ENCODE results near the gene WSCD2.

WSCD2 gene

DNA sequence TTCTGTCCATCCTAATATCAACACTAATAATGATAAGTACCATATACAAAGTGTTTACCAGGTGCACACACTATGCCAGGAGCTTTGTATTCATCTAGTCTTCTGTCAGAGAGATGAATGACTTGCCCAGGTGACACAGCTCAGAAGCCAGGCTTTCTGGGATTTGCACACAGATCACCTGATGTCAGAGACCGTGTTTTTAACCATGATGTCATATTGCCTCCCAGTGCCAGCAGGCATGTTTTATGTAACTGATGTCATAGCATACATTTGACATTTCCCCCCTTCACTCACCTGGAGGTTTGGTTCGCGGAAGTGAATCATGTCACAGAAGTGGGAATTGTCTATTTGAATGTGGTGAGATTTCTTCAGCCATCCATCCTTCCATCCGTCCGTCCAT lies 5.7 kb downstream of the WSCD2 start:
- TF ChIP-seq, protein P1, sequence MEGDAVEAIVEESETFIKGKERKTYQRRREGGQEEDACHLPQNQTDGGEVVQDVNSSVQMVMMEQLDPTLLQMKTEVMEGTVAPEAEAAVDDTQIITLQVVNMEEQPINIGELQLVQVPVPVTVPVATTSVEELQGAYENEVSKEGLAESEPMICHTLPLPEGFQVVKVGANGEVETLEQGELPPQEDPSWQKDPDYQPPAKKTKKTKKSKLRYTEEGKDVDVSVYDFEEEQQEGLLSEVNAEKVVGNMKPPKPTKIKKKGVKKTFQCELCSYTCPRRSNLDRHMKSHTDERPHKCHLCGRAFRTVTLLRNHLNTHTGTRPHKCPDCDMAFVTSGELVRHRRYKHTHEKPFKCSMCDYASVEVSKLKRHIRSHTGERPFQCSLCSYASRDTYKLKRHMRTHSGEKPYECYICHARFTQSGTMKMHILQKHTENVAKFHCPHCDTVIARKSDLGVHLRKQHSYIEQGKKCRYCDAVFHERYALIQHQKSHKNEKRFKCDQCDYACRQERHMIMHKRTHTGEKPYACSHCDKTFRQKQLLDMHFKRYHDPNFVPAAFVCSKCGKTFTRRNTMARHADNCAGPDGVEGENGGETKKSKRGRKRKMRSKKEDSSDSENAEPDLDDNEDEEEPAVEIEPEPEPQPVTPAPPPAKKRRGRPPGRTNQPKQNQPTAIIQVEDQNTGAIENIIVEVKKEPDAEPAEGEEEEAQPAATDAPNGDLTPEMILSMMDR (IDR thresholded peaks at IDR 0.05; ENCODE audit: poor library complexity, severe bottlenecking) = no peak
- ATAC-seq (ENCODE audit: low read depth) = no peak

DNA sequence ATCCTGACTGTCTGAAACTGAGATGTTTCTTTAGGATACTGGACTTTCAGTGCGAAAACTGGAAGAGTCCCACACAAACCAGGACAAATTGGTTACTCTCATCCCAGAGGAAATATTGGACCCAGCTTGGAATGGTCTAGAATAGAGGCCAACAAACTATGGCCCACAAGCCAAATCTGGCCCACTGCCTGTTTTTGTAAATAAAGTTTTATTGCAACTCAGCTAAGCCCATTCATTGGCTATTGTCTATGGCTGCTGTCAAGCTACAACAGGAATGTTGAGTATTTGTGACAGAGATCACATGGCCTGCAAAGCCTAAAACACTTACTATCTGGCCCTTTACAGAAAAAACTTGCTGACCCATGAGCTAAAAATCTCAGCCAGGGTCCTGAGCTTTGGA lies 6.5 kb downstream of the WSCD2 start:
- Histone ChIP-seq H3K9me3 (ENCODE audit: severe bottlenecking) (no peaks in the 10 kb centered on the region), H3K4me3 (ENCODE audit: severe bottlenecking) (no peak overlapping the region), H3K36me3 (ENCODE audit: low read depth) (no peaks in the 10 kb centered on the region), H3K27ac (ENCODE audit: poor library complexity, severe bottlenecking) (no peak overlapping the region), H3K27me3 (ENCODE audit: insufficient read depth, poor library complexity, severe bottlenecking) (peaks cover 6% of the 10 kb centered on the region), H3K4me1 (ENCODE audit: insufficient read depth, poor library complexity, severe bottlenecking) (no peaks in the 10 kb centered on the region)
- TF ChIP-seq, protein P1 (IDR thresholded peaks at IDR 0.05; ENCODE audit: poor library complexity, severe bottlenecking) = no peak
- ATAC-seq (ENCODE audit: low read depth) (no peak), DNase-seq (ENCODE audit: low spot score) (no peak)

More for the DNA sequence above, 5.7 kb downstream of the WSCD2 start:
- no peak for DNase-seq (ENCODE audit: low spot score)
- Histone ChIP-seq H3K4me1 (ENCODE audit: insufficient read depth, poor library complexity, severe bottlenecking) (no peaks in the 10 kb centered on the region), H3K9me3 (ENCODE audit: severe bottlenecking) (no peaks in the 10 kb centered on the region), H3K36me3 (ENCODE audit: low read depth) (no peaks in the 10 kb centered on the region), H3K27ac (ENCODE audit: poor library complexity, severe bottlenecking) (no peak overlapping the region), H3K4me3 (ENCODE audit: severe bottlenecking) (no peak overlapping the region), H3K27me3 (ENCODE audit: insufficient read depth, poor library complexity, severe bottlenecking) (peaks cover 15% of the 10 kb centered on the region)

DNA sequence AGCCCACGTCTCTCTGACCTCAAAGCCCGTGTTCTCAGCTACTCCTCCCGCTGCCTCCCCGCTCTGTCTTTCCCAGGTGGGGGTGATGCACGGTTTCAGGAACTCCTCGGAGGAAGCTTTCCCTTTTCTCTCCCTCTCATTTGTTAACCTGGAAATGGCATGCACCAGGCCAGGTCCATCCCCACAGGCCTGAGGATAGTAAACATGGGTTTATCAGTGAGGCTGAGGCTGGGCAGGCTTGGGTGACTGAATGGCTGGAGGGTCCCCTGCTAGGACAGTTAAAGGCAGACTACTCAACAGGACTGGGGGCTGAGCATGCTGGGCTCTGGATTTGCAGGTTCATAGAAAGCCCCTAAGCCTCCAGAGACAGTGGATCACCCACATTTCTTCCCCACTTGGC lies 7.6 kb downstream of the WSCD2 start:
- DNase-seq (ENCODE audit: low spot score) = no peak
- ATAC-seq (ENCODE audit: low read depth) = no peak
- Histone ChIP-seq H3K4me1 (ENCODE audit: insufficient read depth, poor library complexity, severe bottlenecking) (no peaks in the 10 kb centered on the region), H3K27me3 (ENCODE audit: insufficient read depth, poor library complexity, severe bottlenecking) (no peaks in the 10 kb centered on the region), H3K27ac (ENCODE audit: poor library complexity, severe bottlenecking) (no peak overlapping the region), H3K9me3 (ENCODE audit: severe bottlenecking) (no peaks in the 10 kb centered on the region), H3K36me3 (ENCODE audit: low read depth) (no peaks in the 10 kb centered on the region), H3K4me3 (ENCODE audit: severe bottlenecking) (no peak overlapping the region)
- TF ChIP-seq, protein P1 (IDR thresholded peaks at IDR 0.05; ENCODE audit: poor library complexity, severe bottlenecking) = no peak

DNA sequence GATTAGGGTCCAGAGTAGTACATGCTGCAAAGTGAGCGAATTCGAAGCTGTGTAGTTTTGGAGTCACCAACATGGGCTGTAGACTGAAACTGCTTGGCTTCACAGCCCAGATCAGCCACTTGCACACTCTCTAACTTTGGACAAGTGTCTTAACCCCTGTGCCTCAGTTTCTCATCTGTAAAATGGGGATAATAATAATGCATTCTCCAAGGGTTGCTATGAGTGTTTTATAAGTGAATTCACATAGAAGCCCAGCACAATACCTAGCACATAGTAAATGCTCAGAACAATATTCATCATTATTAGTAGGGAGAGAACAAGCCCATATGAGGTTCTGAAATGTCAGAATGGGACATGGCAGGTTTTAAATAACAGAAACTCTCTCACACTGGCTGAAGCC lies 10.4 kb downstream of the WSCD2 start:
- no peaks in the 10 kb centered on the region for H3K36me3 ChIP-seq (ENCODE audit: low read depth)
- TF ChIP-seq, protein P1 (IDR thresholded peaks at IDR 0.05; ENCODE audit: poor library complexity, severe bottlenecking) = no peak
- H3K27me3 ChIP-seq (ENCODE audit: insufficient read depth, poor library complexity, severe bottlenecking) = no peaks in the 10 kb centered on the region
- DNase-seq (ENCODE audit: low spot score) (no peak), ATAC-seq (ENCODE audit: low read depth) (no peak)
- H3K9me3 ChIP-seq (ENCODE audit: severe bottlenecking) = no peaks in the 10 kb centered on the region
- H3K4me3 ChIP-seq (ENCODE audit: severe bottlenecking) = no peak overlapping the region
- no peaks in the 10 kb centered on the region for H3K4me1 ChIP-seq (ENCODE audit: insufficient read depth, poor library complexity, severe bottlenecking)
- H3K27ac ChIP-seq (ENCODE audit: poor library complexity, severe bottlenecking) = no peak overlapping the region

DNA sequence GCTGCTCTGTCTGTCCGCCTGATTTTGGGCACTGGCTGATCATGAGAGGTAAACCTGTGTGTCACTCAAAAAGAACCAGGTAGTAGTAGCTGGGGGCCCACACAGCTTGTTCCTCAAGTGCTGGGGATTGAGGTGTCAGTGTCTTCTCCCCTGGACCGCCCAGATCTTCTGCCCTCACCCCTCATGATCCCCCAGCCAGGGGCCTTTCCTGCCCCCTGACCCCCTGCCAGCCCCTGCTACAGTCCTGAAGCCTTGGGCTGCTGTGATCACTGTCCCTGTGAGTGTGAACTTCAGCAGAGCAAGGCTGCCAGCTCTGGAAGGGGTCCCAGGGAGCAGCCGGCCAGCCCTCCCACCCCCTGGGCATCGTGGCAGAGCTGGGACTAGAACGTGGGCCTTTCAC lies 11.4 kb downstream of the WSCD2 start:
- H3K4me1 ChIP-seq (ENCODE audit: insufficient read depth, poor library complexity, severe bottlenecking) = no peaks in the 10 kb centered on the region
- H3K9me3 ChIP-seq (ENCODE audit: severe bottlenecking) = no peaks in the 10 kb centered on the region
- no peak overlapping the region for H3K27ac ChIP-seq (ENCODE audit: poor library complexity, severe bottlenecking)
- no peaks in the 10 kb centered on the region for H3K27me3 ChIP-seq (ENCODE audit: insufficient read depth, poor library complexity, severe bottlenecking)
- ATAC-seq (ENCODE audit: low read depth) (no peak), DNase-seq (ENCODE audit: low spot score) (no peak)
- TF ChIP-seq, protein P1 (IDR thresholded peaks at IDR 0.05; ENCODE audit: poor library complexity, severe bottlenecking) = no peak
- no peak overlapping the region for H3K4me3 ChIP-seq (ENCODE audit: severe bottlenecking)
- no peaks in the 10 kb centered on the region for H3K36me3 ChIP-seq (ENCODE audit: low read depth)

Measured in RWPE2 (cell line).